H1 (cell line): ENCODE data around the gene PCYT2. TPM values are rescaled to one million over a fixed set of nuclear protein-coding genes. Genes with fewer than 3 reads are reported as not detected.

Experiments used
- CTCF ChIA-PET: fragments of 300-600 bp; sonication (Branson Sonifier 250); formaldehyde crosslinking; loops from one replicate; lab custom pipeline; 2021; ENCODE audit not compliant: partially characterized antibody; lab: Charles Lee
- POLR2A ChIA-PET: fragments of 300-600 bp; sonication (Branson Sonifier 250); formaldehyde crosslinking; loops from one replicate; lab custom pipeline; 2021; ENCODE audit warnings: inconsistent platforms; ENCODE audit not compliant: partially characterized antibody; lab: Charles Lee
- DNase-seq, 2 experiments: peaks; one replicate each; pipeline versions ENCODE4 v3.0.0 to v3.0.0-alpha.2; 2010 to 2022; ENCODE audit warnings: low spot score in 2 of 2, low read depth in 1 of 2, mixed read lengths in 1 of 2
- FAIRE-seq: peaks from 2 replicates; lab custom pipeline; 2011; peaks lifted over from hg19 to GRCh38; lab: Jason Lieb, UNC
- H2AFZ ChIP-seq: 2 replicates; pipeline ENCODE4 v1.8.1; 2012; ENCODE audit warnings: low read length, inconsistent platforms
- H2AK5ac ChIP-seq: 2 replicates; pipeline ENCODE4 v1.6.1; 2013; ENCODE audit warnings: low read depth, low read length
- H2BK120ac ChIP-seq: replicated peaks from 2 replicates; pipeline ENCODE3; 2013; ENCODE audit warnings: low read depth, low read length, inconsistent platforms
- H2BK12ac ChIP-seq: 2 replicates; pipeline ENCODE4 v1.6.1; 2013; ENCODE audit warnings: low read depth, low read length
- H2BK15ac ChIP-seq: 2 replicates; pipeline ENCODE4 v1.6.1; 2013; ENCODE audit warnings: low read length
- H2BK20ac ChIP-seq: 2 replicates; pipeline ENCODE4 v1.6.1; 2013; ENCODE audit warnings: low read length
- H2BK5ac ChIP-seq: 2 replicates; pipeline ENCODE4 v1.6.1; 2013; ENCODE audit warnings: low read depth, low read length
- H3K14ac ChIP-seq: 2 replicates; pipeline ENCODE4 v1.6.1; 2013; ENCODE audit warnings: inconsistent platforms; ENCODE audit not compliant: insufficient read length
- H3K18ac ChIP-seq: 2 replicates; pipeline ENCODE4 v1.6.1; 2013; ENCODE audit warnings: low read length; ENCODE audit errors: extremely low read depth
- H3K23ac ChIP-seq: 2 replicates; pipeline ENCODE4 v1.6.1; 2013; ENCODE audit warnings: inconsistent platforms; ENCODE audit not compliant: insufficient read length
- H3K23me2 ChIP-seq: 2 replicates; pipeline ENCODE4 v1.6.1; 2013; ENCODE audit warnings: low read depth, low read length
- H3K27ac ChIP-seq: 2 replicates; pipeline ENCODE4 v1.6.1; 2011; ENCODE audit warnings: low read depth, low read length, inconsistent platforms
- H3K27me3 ChIP-seq, 4 experiments: replicated peaks in 1 of 4; 1 replicate in 1 of 4; 2 replicates in 3 of 4; pipeline versions ENCODE4 v1.6.1 to v1.8.1; 2011 to 2013; ENCODE audit warnings: low read length in 3 of 4, mild to moderate bottlenecking in 3 of 4, inconsistent platforms in 2 of 4, mixed read lengths in 2 of 4, moderate library complexity in 1 of 4; ENCODE audit not compliant: control insufficient read depth in 3 of 4, insufficient read depth in 3 of 4; ENCODE audit errors: extremely low read depth in 1 of 4
- H3K36me3 ChIP-seq, 4 experiments: 2 replicates each; pipeline versions ENCODE4 v1.6.1 to v1.8.1; 2011 to 2013; ENCODE audit warnings: mild to moderate bottlenecking in 4 of 4, low read length in 3 of 4, moderate library complexity in 2 of 4, control low read depth in 1 of 4, inconsistent platforms in 1 of 4; ENCODE audit not compliant: insufficient read depth in 4 of 4, control insufficient read depth in 2 of 4
- H3K4ac ChIP-seq: replicated peaks from 2 replicates; pipeline ENCODE3; 2013; ENCODE audit warnings: low read length, low read depth, mixed read lengths, inconsistent platforms; ENCODE audit not compliant: insufficient read length
- H3K4me1 ChIP-seq, 4 experiments: replicated peaks in 1 of 4; 1 replicate in 1 of 4; 2 replicates in 3 of 4; pipeline versions ENCODE4 v1.6.1 to v1.8.1; 2011 to 2013; ENCODE audit warnings: low read length in 3 of 4, inconsistent platforms in 2 of 4, mixed read lengths in 1 of 4; ENCODE audit not compliant: insufficient read depth in 4 of 4, control insufficient read depth in 3 of 4
- H3K4me2 ChIP-seq, 2 experiments: 2 replicates each; pipeline versions ENCODE4 v1.6.1 to v1.8.1; 2011 to 2013; ENCODE audit warnings: low read depth in 2 of 2, low read length in 2 of 2, control low read depth in 1 of 2, inconsistent platforms in 1 of 2, mild to moderate bottlenecking in 1 of 2; ENCODE audit not compliant: insufficient read depth in 1 of 2
- H3K4me3 ChIP-seq, 4 experiments: fragments of 200-600, 300-600 bp in 1 of 4; sonication (generic), shearing (Covaris generic), sonication (Bioruptor Twin) in 1 of 4; 2 replicates each; pipeline versions ENCODE4 v1.5.1 to v1.8.1; 2011 to 2016; ENCODE audit warnings: low read length in 4 of 4, low read depth in 3 of 4, control low read depth in 2 of 4, inconsistent platforms in 2 of 4, mild to moderate bottlenecking in 2 of 4, mixed read lengths in 1 of 4, moderate library complexity in 1 of 4; ENCODE audit not compliant: insufficient read depth in 2 of 4; ENCODE audit errors: extremely low read depth in 1 of 4
- H3K56ac ChIP-seq: replicated peaks from 2 replicates; pipeline ENCODE3; 2013; ENCODE audit warnings: low read depth, mild to moderate bottlenecking, mixed read lengths, low read length, inconsistent platforms; ENCODE audit not compliant: insufficient read length
- H3K79me1 ChIP-seq: 2 replicates; pipeline ENCODE4 v1.6.1; 2013; ENCODE audit warnings: low read depth, low read length, control low read depth
- H3K79me2 ChIP-seq, 2 experiments: 2 replicates each; pipeline versions ENCODE4 v1.6.1 to v1.8.1; 2012 to 2013; ENCODE audit warnings: low read length in 2 of 2, mild to moderate bottlenecking in 2 of 2, inconsistent platforms in 1 of 2; ENCODE audit not compliant: insufficient read depth in 2 of 2, control insufficient read depth in 1 of 2
- H3K9ac ChIP-seq, 4 experiments: replicated peaks in 1 of 4; 1 replicate in 1 of 4; 2 replicates in 3 of 4; pipeline versions ENCODE4 v1.6.1 to v1.8.1; 2011 to 2013; ENCODE audit warnings: low read depth in 3 of 4, low read length in 3 of 4, control low read depth in 2 of 4, mild to moderate bottlenecking in 2 of 4, moderate library complexity in 2 of 4, inconsistent platforms in 1 of 4; ENCODE audit errors: extremely low read depth in 1 of 4
- H3K9me3 ChIP-seq, 2 experiments: 2 replicates each; pipeline versions ENCODE4 v1.6.1 to v1.8.1; 2012 to 2013; ENCODE audit warnings: mild to moderate bottlenecking in 2 of 2, moderate library complexity in 2 of 2, control low read depth in 1 of 2, inconsistent platforms in 1 of 2, low read depth in 1 of 2, low read length in 1 of 2, mixed read lengths in 1 of 2; ENCODE audit not compliant: insufficient read depth in 2 of 2
- H4K20me1 ChIP-seq, 2 experiments: replicated peaks in 1 of 2; 2 replicates each; pipeline versions ENCODE3 to v1.8.1; 2011 to 2013; ENCODE audit warnings: inconsistent platforms in 2 of 2, low read length in 2 of 2, mild to moderate bottlenecking in 1 of 2; ENCODE audit not compliant: insufficient read depth in 2 of 2, control insufficient read depth in 1 of 2
- H4K5ac ChIP-seq: 2 replicates; pipeline ENCODE4 v1.6.1; 2013; ENCODE audit warnings: low read length, low read depth, mixed read lengths, inconsistent platforms; ENCODE audit not compliant: insufficient read length
- H4K8ac ChIP-seq: 2 replicates; pipeline ENCODE4 v1.8.0; 2013; ENCODE audit warnings: mild to moderate bottlenecking, moderate library complexity, low read length, inconsistent platforms; ENCODE audit not compliant: insufficient read depth; ENCODE audit errors: extremely low read depth
- H4K91ac ChIP-seq: replicated peaks from 2 replicates; pipeline ENCODE3; 2013; ENCODE audit warnings: low read length, mixed read lengths, inconsistent platforms; ENCODE audit not compliant: insufficient read length
- ASH2L ChIP-seq: fragments of 200-600, 300-600 bp; sonication (generic); IDR thresholded peaks from one replicate; pipeline ENCODE4 v1.7.1; 2017; ENCODE audit warnings: low read length
- BACH1 ChIP-seq: IDR thresholded peaks from 2 replicates; pipeline ENCODE4 v1.6.1; 2012; ENCODE audit warnings: low read length, improper control_type of control experiment
- CBX5 ChIP-seq: fragments of 300-800, 300-1000 bp; sonication (generic); IDR thresholded peaks from 2 replicates; pipeline ENCODE4 v1.7.1; 2016; ENCODE audit warnings: antibody characterized with exemption, low read length, low read depth
- CREB1 ChIP-seq: IDR thresholded peaks from 2 replicates; pipeline ENCODE4 v1.6.1; 2012; ENCODE audit warnings: inconsistent platforms
- KDM5A ChIP-seq: fragments of 200-600 bp; IDR thresholded peaks from 2 replicates; pipeline ENCODE4 v1.7.1; 2012; ENCODE audit warnings: mild to moderate bottlenecking, low read length, inconsistent platforms, mixed read lengths
- MAFK ChIP-seq: IDR thresholded peaks from 2 replicates; pipeline ENCODE4 v1.6.1; 2012; ENCODE audit warnings: low read depth, mild to moderate bottlenecking, improper control_type of control experiment, low read length
- MAX ChIP-seq: IDR thresholded peaks from 2 replicates; pipeline ENCODE4 v1.6.1; 2012; ENCODE audit warnings: inconsistent platforms
- RFX5 ChIP-seq: IDR thresholded peaks from 2 replicates; pipeline ENCODE4 v1.6.1; 2011; ENCODE audit warnings: low read depth, low read length, improper control_type of control experiment, borderline replicate concordance
- SIN3A ChIP-seq, 2 experiments: IDR thresholded peaks in 1 of 2; conservative IDR thresholded peaks in 1 of 2; 2 replicates each; pipeline ENCODE4 v1.6.1; 2011 to 2012; ENCODE audit warnings: low read length in 2 of 2, improper control_type of control experiment in 1 of 2, low read depth in 1 of 2, mild to moderate bottlenecking in 1 of 2
- SIX5 ChIP-seq: IDR thresholded peaks from 2 replicates; pipeline ENCODE4 v1.6.1; 2011; ENCODE audit warnings: mild to moderate bottlenecking, low read depth, low read length
- SP4 ChIP-seq: IDR thresholded peaks from 2 replicates; pipeline ENCODE4 v1.6.1; 2012; ENCODE audit warnings: low read length, inconsistent platforms
- TAF1 ChIP-seq: IDR thresholded peaks from 2 replicates; pipeline ENCODE4 v1.6.1; 2011; ENCODE audit warnings: mild to moderate bottlenecking, low read depth, low read length
- ZNF274 ChIP-seq: IDR thresholded peaks from 2 replicates; pipeline ENCODE4 v1.7.0; 2012; ENCODE audit warnings: low read length, borderline replicate concordance; ENCODE audit errors: extremely low read depth
- WGBS, 2 experiments: shearing (Covaris generic) in 1 of 2; methylation state at CpG; one replicate each; pipeline versions ENCODE4 v1.1.6 to v1.1.7; 2013 to 2015; ENCODE audit warnings: low lambda C conversion rate in 2 of 2, mixed read lengths in 2 of 2, inconsistent platforms in 1 of 2, low coverage in 1 of 2, missing lambda C conversion rate in 1 of 2; ENCODE audit not compliant: insufficient replicate concordance in 2 of 2, insufficient coverage in 1 of 2, insufficient read length in 1 of 2; ENCODE audit errors: extremely low coverage in 1 of 2, missing lambda C conversion rate in 1 of 2; 5-methylcytosine and 5-hydroxymethylcytosine counted together
- polyA plus RNA-seq, 7 experiments: library from polyadenylated mRNA; depleted of rRNA in 3 of 7; stranded (reverse) in 5 of 7; unstranded in 2 of 7; fragments of >200 nt in 5 of 7; fragments of 200-250 nt in 2 of 7; gene quantifications; 1 replicate in 5 of 7; 2 replicates in 1 of 7; 4 replicates in 1 of 7; pipeline versions ENCODE4 v1.2.1 to v1.2.3, GENCODE V29; 2011 to 2013; ENCODE audit warnings: missing spikeins in 2 of 7, mixed read lengths in 2 of 7
- total RNA-seq: library from RNA; stranded (reverse); fragmentation: NEBNext Ultra II Directional; extraction: Animal tissue kit (Norgen Biotek cat#: 25700); gene quantifications from 2 replicates; pipeline ENCODE4 v1.2.1, GENCODE V29; 2021

Gene PCYT2
- total and polyA plus RNA-seq, 2 of the 8 experiments (the other 6 are each of a cell fraction or from before 2014, with no cell fraction given), result 29.9 to 31.3 TPM

DNA sequence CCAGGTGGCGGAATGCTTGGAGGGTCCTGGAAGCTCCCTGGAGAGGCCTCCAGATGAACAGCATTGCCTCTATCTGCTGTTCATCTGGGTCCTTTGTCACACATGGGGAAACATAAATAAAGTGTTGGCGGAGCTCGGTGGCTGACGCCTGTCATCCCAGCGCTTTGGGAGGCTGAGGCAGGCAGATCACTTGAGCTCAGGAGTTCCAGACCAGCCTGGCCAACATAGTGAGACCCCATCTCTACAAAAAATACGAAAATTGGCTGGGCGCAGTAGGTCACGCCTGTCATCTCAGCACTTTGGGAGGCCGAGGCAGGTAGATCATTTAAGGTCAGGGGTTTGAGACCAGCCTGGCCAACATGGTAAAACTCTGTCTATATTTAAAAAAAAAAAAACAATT is 33.7 kb upstream of the PCYT2 start:
- no peak overlapping the region for H3K4me2 ChIP-seq

More for the DNA sequence above, 33.7 kb upstream of the PCYT2 start:
- Histone ChIP-seq H3K14ac (no peak overlapping the region), H3K4ac (no peak overlapping the region), H3K79me2 (no peaks in the 10 kb centered on the region), H2BK12ac (no peak overlapping the region), H3K23me2 (no peaks in the 10 kb centered on the region), H2BK20ac (no peak overlapping the region), H2AK5ac (no peak overlapping the region), H4K8ac (no peak overlapping the region), H3K27me3 (peaks cover 0 to 2% (median 0%) of the 10 kb centered on the region in 4 experiments; a peak in 3 of 7 replicates), H2AFZ (no peak overlapping the region), H3K56ac (no peak overlapping the region), H3K23ac (no peak overlapping the region), H3K4me3 (no peak overlapping the region), H2BK120ac (no peak overlapping the region), H4K91ac (no peak overlapping the region), H3K36me3 (no peaks in the 10 kb centered on the region), H3K9ac (no peak overlapping the region), H3K18ac (no peak overlapping the region), H3K4me1 (peaks cover 0 to 10% (median 7%) of the 10 kb centered on the region in 4 experiments; a peak in 5 of 7 replicates), H4K20me1 (no peaks in the 10 kb centered on the region), H3K27ac (no peak overlapping the region), H2BK5ac (no peak overlapping the region), H2BK15ac (0 out of 2 replicates have a peak overlapping the region, but pooled peaks have one; percentile 72), H4K5ac (no peak overlapping the region), H3K9me3 (no peaks in the 10 kb centered on the region), H3K79me1 (no peaks in the 10 kb centered on the region)
- POLR2A ChIA-PET, result interaction anchor here (0.6 to 14.6 kb wide), 6 partner anchors 8 to 267 kb away, joined by 3 to 150 read pairs (median 3); partner anchors contain the start of genes MAFG and PYCR1
- DNase-seq, result no peak
- 91% methylated on average over 9 of the region's 9 CpGs; no CpG with 5 or more reads in 1 of the 2 experiments for WGBS, 2 experiments
- TF ChIP-seq KDM5A (no peak), TAF1 (no peak), SIX5 (no peak), SP4 (no peak), ZNF274 (no peak), ASH2L (no peak), BACH1 (no peak), SIN3A (conservative IDR thresholded peaks at IDR 0.05 in 1 of 2, IDR thresholded peaks at IDR 0.05 in 1 of 2; ENCODE audit: low read depth in 1 of 2, low read length in 2 of 2) (no peak), RFX5 (no peak), CBX5 (no peak), CREB1 (no peak), MAFK (no peak), MAX (no peak)
- CTCF ChIA-PET, result interaction anchor here (0.9 to 2.1 kb wide), 3 partner anchors 17 to 75 kb away, joined by 4 to 5 read pairs (median 4); partner anchors contain the start of gene MAFG
- FAIRE-seq, result no peak
